Right lobe of liver (tissue), 4 donors: ENCODE measurements around the gene SOX10.

ENCODE experiments used
- CTCF ChIP-seq, 4 donors: fragments of 200-600 bp in 3 of 4; fragments of 450-650 bp in 1 of 4; IDR thresholded peaks; one replicate each; pipeline versions ENCODE4 v1.5.1 to v1.8.0; 2016 to 2022; ENCODE audit warnings: antibody characterized with exemption in 4 of 4, mild to moderate bottlenecking in 2 of 4
- POLR2A ChIP-seq: fragments of 450-650 bp; IDR thresholded peaks from one replicate; pipeline ENCODE4 v1.6.1; 2017; ENCODE audit warnings: antibody characterized with exemption, mild to moderate bottlenecking
- donor health status: DM: no; HTN: no; CAD: no.
- donor health status: DM: no; HTN: no; CAD: no.
- donor health status: DM: no; HTN: yes; CAD: no.

- no peak for TF ChIP-seq CTCF (IDR thresholded peaks at IDR 0.05)
- TF ChIP-seq POLR2A, result no peak
Observed at GRCh38 chr22:37991731-37992442, 7.5 kb upstream of the SOX10 start.
